ENCODE measurements around the gene AGRN.

The AGRN gene

GRCh38 chr1:1034439-1034781 is 14.5 kb downstream of the AGRN start:
- H2AFZ ChIP-seq (ENCODE audit: low read depth), result no peak overlapping the region; the same call in 1 of the 2 replicates
- H3K27me3 ChIP-seq (ENCODE audit: insufficient read depth, low read depth), result peaks cover 66% of the 10 kb centered on the region
- no peak overlapping the region for H3K27ac ChIP-seq
- H4K20me1 ChIP-seq (ENCODE audit: insufficient read depth), result no peaks in the 10 kb centered on the region
- no peaks in the 10 kb centered on the region for H3K79me2 ChIP-seq (ENCODE audit: insufficient read depth, low read depth)
- TF ChIP-seq, protein P1, sequence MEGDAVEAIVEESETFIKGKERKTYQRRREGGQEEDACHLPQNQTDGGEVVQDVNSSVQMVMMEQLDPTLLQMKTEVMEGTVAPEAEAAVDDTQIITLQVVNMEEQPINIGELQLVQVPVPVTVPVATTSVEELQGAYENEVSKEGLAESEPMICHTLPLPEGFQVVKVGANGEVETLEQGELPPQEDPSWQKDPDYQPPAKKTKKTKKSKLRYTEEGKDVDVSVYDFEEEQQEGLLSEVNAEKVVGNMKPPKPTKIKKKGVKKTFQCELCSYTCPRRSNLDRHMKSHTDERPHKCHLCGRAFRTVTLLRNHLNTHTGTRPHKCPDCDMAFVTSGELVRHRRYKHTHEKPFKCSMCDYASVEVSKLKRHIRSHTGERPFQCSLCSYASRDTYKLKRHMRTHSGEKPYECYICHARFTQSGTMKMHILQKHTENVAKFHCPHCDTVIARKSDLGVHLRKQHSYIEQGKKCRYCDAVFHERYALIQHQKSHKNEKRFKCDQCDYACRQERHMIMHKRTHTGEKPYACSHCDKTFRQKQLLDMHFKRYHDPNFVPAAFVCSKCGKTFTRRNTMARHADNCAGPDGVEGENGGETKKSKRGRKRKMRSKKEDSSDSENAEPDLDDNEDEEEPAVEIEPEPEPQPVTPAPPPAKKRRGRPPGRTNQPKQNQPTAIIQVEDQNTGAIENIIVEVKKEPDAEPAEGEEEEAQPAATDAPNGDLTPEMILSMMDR (conservative IDR thresholded peaks at IDR 0.05; ENCODE audit: low read depth, low read length), result no peak
- H3K4me2 ChIP-seq, result no peak overlapping the region
- H3K36me3 ChIP-seq (ENCODE audit: insufficient read depth), result no peaks in the 10 kb centered on the region
- peaks cover 9% of the 10 kb centered on the region for H3K4me1 ChIP-seq (ENCODE audit: low read depth, poor library complexity, severe bottlenecking)
- H3K4me3 ChIP-seq (IDR thresholded peaks at IDR 0.05; ENCODE audit: insufficient read depth, low read depth, low read length), result no peak overlapping the region
- H3K9ac ChIP-seq, result no peak overlapping the region

DNA sequence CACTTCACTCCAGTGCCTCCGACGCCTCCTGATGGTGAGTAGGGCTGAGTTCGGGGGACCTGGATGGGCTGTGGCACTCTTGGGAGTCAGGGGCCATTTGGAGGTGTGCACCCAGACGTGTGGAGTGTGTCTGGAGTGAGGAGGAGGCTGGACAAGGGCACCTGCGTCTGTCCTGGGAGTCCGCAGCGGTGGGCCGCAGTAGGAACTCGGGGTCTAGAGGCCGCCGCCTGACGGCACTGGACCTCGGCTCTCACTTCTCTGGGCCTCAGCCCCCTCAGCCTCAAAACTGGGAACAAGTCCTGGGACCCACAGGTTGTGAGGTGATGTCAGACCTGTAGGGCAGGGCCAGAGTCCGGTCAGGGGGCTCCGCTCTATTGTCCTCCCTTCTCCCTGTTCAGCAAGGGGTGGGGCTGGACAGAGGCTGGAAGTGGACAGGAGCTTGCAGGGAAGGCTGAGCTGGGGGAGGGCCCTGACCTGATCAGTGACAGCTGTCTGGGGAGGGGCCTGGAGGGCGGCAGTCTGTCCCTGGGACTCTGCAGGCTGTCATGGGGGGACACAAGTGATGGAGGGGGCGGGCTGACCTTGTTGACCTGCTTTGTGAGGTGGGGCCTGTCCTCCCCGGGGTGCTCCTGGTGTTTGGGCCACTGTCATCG is 15.5 kb downstream of the AGRN start:
- H3K79me2 ChIP-seq (ENCODE audit: insufficient read depth, low read depth), result no peaks in the 10 kb centered on the region
- H3K27ac ChIP-seq, result no peak overlapping the region
- H3K4me1 ChIP-seq (ENCODE audit: low read depth, poor library complexity, severe bottlenecking), result peaks cover 13% of the 10 kb centered on the region
- no peak overlapping the region for H3K9ac ChIP-seq
- no peak overlapping the region for H2AFZ ChIP-seq (ENCODE audit: low read depth)
- H3K4me2 ChIP-seq, result no peak overlapping the region
- TF ChIP-seq, protein P1 (conservative IDR thresholded peaks at IDR 0.05; ENCODE audit: low read depth, low read length), result no peak
- H3K4me3 ChIP-seq (IDR thresholded peaks at IDR 0.05; ENCODE audit: insufficient read depth, low read depth, low read length), result no peak overlapping the region
- H4K20me1 ChIP-seq (ENCODE audit: insufficient read depth), result no peaks in the 10 kb centered on the region
- H3K27me3 ChIP-seq (ENCODE audit: insufficient read depth, low read depth), result peaks cover 74% of the 10 kb centered on the region
- no peaks in the 10 kb centered on the region for H3K36me3 ChIP-seq (ENCODE audit: insufficient read depth)

DNA sequence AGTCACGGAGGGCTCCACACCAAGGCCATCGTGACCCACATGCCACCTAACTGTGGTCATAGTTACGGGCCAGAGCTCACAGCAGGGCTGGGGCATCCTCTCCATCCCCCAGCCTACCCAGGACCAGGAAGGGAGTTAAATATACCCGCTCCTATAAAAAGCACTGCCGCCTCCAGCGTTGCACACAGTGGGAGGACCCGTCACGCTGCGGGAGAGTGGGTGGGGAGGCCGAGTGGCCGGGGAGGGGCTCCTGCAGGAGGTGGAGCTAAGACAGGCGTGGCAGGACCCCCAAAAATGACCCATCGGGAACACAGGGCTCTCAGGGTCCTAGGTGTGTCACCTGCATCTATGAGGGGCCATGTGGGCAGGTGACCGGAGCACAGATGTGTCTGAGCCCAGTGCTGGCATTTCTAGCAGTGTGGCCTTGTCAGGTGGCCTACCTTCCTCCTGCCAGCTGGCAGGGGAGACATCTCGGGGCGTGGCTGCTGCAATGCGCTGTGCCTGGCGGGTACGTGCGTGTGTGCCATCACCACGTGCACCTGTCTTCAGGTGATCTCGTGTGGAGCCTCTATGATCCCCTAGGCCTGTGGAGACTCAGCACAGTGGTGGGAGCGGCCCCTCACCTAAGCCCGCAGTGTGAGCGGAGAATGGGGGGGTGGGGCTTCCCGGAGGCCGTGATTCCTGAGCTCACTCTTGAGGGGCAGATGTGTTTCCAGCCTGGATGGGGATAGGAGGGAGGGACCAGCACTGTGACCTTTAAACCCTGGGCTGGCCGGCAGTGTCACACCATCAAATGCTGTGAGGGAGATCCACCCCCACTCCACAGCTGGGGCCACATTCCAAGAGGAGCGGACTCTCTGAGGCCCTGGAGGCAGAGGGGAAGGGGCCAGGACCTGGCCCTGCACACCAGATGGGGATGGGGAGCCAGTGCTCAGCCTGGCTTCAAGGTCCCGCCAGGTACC is 17.7 kb downstream of the AGRN start:
- Histone ChIP-seq H3K9ac (no peak overlapping the region), H2AFZ (ENCODE audit: low read depth) (no peak overlapping the region), H3K79me2 (ENCODE audit: insufficient read depth, low read depth) (no peaks in the 10 kb centered on the region), H3K27ac (no peak overlapping the region), H4K20me1 (ENCODE audit: insufficient read depth) (no peaks in the 10 kb centered on the region), H3K36me3 (ENCODE audit: insufficient read depth) (no peaks in the 10 kb centered on the region), H3K27me3 (ENCODE audit: insufficient read depth, low read depth) (peaks cover 65% of the 10 kb centered on the region), H3K4me1 (ENCODE audit: low read depth, poor library complexity, severe bottlenecking) (peaks cover 8% of the 10 kb centered on the region), H3K4me3 (IDR thresholded peaks at IDR 0.05; ENCODE audit: insufficient read depth, low read depth, low read length) (no peak overlapping the region), H3K4me2 (no peak overlapping the region)
- TF ChIP-seq, protein P1 (conservative IDR thresholded peaks at IDR 0.05; ENCODE audit: low read depth, low read length), result no peak

DNA sequence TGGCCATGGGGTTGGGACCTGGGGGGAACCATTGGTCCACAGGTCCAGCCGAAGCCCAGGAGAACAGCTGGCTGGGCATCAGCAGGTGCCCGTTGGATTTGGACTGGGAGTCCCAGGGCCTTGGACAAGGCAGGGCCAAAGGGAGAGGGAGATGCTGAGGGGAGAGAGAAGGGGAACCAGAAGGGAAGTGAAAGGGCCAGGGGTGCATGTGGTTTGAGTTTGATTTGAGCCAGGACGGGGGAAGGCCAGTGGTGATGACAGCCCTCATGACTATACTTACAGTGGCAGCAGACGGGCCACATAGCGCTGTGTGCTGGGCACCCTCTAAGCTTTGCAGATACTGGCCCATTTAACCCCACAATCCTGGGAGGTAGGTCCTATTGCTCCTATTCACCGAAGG is 18.8 kb downstream of the AGRN start:
- Histone ChIP-seq H3K4me1 (ENCODE audit: low read depth, poor library complexity, severe bottlenecking) (peaks cover 6% of the 10 kb centered on the region), H3K9ac (no peak overlapping the region), H3K79me2 (ENCODE audit: insufficient read depth, low read depth) (no peaks in the 10 kb centered on the region), H3K4me3 (IDR thresholded peaks at IDR 0.05; ENCODE audit: insufficient read depth, low read depth, low read length) (no peak overlapping the region), H4K20me1 (ENCODE audit: insufficient read depth) (no peaks in the 10 kb centered on the region), H3K27me3 (ENCODE audit: insufficient read depth, low read depth) (peaks cover 63% of the 10 kb centered on the region), H3K4me2 (no peak overlapping the region), H2AFZ (ENCODE audit: low read depth) (no peak overlapping the region), H3K36me3 (ENCODE audit: insufficient read depth) (no peaks in the 10 kb centered on the region), H3K27ac (no peak overlapping the region)
- TF ChIP-seq, protein P1 (conservative IDR thresholded peaks at IDR 0.05; ENCODE audit: low read depth, low read length), result no peak
